ENCODE data around the gene KBTBD3. TPM values are rescaled to one million over a fixed set of nuclear protein-coding genes. Genes with fewer than 3 reads are reported as not detected.
"Not testable (repeated sequence)": the region's sequence is repeated elsewhere in the genome, so short reads cannot be mapped to it uniquely, and the experiment has no call there.

KBTBD3 gene
- total and polyA plus RNA-seq, 2 experiments from 2014 or later, result 7.1 to 16.8 TPM

DNA sequence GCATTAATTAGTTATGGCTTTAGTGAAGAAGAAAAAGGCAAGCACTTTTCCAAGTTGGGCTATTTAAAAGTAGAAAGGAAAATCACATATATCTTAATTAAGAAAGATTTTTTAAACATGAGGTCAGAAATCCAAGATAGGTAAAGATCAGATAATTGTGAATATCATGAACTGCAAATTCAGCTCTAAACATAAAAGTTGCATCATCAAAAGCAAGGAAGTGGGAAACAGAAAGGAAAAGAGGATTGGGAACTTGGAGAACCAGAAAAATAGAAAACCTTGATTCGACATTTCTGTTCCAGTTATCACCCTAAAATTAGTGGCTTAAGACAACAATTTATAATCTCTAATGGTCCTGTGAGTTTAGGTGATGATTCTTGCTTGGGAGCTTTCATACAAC, 17.5 kb downstream of the KBTBD3 start:
- no peaks in the 10 kb centered on the region for H3K27me3 ChIP-seq
- no peak for DNase-seq (ENCODE audit: low read depth in 1 of 2, low spot score in 1 of 2)
- no peak overlapping the region for H3K4me3 ChIP-seq
- H3K9me3 ChIP-seq (ENCODE audit: low read depth), result no peaks in the 10 kb centered on the region
- no peaks in the 10 kb centered on the region for H3K4me1 ChIP-seq (ENCODE audit: low read depth)
- no peaks in the 10 kb centered on the region for H3K36me3 ChIP-seq
- TF ChIP-seq, protein P1, sequence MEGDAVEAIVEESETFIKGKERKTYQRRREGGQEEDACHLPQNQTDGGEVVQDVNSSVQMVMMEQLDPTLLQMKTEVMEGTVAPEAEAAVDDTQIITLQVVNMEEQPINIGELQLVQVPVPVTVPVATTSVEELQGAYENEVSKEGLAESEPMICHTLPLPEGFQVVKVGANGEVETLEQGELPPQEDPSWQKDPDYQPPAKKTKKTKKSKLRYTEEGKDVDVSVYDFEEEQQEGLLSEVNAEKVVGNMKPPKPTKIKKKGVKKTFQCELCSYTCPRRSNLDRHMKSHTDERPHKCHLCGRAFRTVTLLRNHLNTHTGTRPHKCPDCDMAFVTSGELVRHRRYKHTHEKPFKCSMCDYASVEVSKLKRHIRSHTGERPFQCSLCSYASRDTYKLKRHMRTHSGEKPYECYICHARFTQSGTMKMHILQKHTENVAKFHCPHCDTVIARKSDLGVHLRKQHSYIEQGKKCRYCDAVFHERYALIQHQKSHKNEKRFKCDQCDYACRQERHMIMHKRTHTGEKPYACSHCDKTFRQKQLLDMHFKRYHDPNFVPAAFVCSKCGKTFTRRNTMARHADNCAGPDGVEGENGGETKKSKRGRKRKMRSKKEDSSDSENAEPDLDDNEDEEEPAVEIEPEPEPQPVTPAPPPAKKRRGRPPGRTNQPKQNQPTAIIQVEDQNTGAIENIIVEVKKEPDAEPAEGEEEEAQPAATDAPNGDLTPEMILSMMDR (IDR thresholded peaks at IDR 0.05; ENCODE audit: low read depth, low read length), result no peak
- no peak overlapping the region for H3K27ac ChIP-seq

DNA sequence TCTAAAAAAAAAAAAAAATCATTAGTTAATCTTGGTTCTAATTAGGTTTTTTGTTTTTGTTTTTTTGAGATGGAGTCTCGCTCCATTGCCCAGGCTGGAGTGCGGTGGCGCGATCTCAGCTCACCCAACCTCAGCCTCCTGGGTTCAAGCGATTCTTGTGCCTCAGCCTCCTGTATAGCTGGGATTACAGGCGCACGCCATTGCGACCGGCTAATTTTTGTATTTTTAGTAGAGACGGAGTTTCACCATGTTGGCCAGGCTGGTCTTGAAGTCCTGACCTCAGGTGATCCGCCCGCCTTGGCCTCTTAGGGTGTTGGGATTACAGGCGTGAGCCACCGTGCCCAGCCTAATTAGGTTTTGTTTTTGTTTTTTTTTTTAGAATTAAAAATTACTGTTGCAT, 18.8 kb downstream of the KBTBD3 start:
- H3K36me3 ChIP-seq; H3K27me3 ChIP-seq; H3K4me1 ChIP-seq (ENCODE audit: low read depth); H3K9me3 ChIP-seq (ENCODE audit: low read depth); H3K27ac ChIP-seq; DNase-seq (ENCODE audit: low read depth in 1 of 2, low spot score in 1 of 2); H3K4me3 ChIP-seq: not testable (repeated sequence)

DNA sequence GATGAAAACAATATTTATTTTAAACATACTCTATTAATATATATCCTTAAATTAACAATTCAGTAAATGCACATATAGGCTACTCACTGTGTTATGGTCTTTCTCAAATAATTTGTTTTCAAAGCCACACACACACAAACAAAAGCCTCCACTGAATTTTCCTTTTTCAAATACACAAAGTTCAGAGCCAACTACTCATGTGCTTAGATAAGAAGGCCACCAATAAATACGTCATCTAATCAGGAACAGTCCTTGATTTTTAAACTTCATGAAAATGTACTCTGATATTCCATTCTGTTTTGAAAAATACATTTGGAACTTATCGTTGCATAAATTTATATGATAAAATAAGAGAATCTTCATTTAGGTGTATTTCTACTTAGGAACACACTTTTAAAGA, 26.0 kb downstream of the KBTBD3 start:
- peaks cover 10% of the 10 kb centered on the region for H3K4me1 ChIP-seq (ENCODE audit: low read depth)
- no peak overlapping the region for H3K27ac ChIP-seq
- no peak for DNase-seq (ENCODE audit: low read depth in 1 of 2, low spot score in 1 of 2)
- no peaks in the 10 kb centered on the region for H3K36me3 ChIP-seq
- TF ChIP-seq, protein P1 (IDR thresholded peaks at IDR 0.05; ENCODE audit: low read depth, low read length), result no peak
- no peaks in the 10 kb centered on the region for H3K27me3 ChIP-seq
- no peaks in the 10 kb centered on the region for H3K9me3 ChIP-seq (ENCODE audit: low read depth)
- H3K4me3 ChIP-seq, result no peak overlapping the region

DNA sequence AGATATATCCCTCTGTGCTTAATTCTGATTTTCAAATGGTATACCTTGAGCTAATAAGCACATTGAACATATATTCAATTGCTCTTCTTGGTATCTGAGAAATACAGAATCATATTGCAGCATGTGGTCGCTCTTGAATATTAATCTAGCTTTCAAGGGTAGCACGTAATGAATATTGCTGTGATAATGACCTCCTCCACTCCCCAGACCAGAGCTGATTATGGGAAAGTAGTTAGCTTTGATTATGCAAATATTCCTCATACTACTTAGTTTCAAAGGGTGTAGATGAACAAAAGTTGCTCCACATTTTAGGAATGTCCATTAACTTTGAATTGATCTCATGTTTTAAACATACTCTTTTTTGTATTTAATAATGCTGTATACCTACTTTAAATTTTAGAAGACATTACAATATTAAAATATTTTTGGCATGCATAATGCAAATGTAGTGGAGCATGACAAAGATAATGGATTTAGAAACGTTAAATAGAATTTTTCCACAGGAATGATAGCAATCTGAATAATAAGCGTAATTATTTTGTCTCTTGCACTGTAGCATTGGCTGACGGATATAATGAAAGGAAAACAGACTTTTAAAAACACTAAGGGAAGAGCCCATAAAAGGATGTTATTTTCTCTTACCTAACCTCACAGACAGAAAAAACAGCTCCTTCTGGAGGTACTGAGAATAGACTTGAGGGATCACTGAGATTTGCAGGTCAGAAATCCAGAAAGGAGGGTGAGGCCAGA, 27.2 kb downstream of the KBTBD3 start:
- H3K27ac ChIP-seq, result no peak overlapping the region
- no peaks in the 10 kb centered on the region for H3K27me3 ChIP-seq
- TF ChIP-seq, protein P1 (IDR thresholded peaks at IDR 0.05; ENCODE audit: low read depth, low read length), result no peak
- no peak overlapping the region for H3K4me3 ChIP-seq
- H3K36me3 ChIP-seq, result no peaks in the 10 kb centered on the region
- no peaks in the 10 kb centered on the region for H3K9me3 ChIP-seq (ENCODE audit: low read depth)
- peaks cover 10% of the 10 kb centered on the region for H3K4me1 ChIP-seq (ENCODE audit: low read depth)
- no peak for DNase-seq (ENCODE audit: low read depth in 1 of 2, low spot score in 1 of 2)

DNA sequence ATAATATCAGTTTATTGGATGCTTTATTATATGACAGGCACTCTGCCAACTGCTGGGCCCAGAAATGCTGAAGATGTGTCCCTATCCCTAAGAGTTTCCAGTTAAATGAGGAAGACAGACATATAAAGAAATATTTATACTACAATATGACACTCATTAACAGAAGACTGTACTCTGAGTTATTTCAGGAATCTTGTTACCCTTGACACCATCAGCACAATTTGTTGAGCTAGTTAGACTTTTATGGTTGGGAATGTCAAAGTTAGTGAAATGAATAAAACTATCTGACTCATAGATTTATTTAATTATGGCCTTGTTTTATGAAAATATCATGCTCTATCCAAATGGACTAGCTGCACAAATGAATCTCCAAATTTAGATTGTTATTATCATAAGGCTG, 29.5 kb downstream of the KBTBD3 start:
- Histone ChIP-seq H3K27me3 (no peaks in the 10 kb centered on the region), H3K36me3 (no peaks in the 10 kb centered on the region)

DNA sequence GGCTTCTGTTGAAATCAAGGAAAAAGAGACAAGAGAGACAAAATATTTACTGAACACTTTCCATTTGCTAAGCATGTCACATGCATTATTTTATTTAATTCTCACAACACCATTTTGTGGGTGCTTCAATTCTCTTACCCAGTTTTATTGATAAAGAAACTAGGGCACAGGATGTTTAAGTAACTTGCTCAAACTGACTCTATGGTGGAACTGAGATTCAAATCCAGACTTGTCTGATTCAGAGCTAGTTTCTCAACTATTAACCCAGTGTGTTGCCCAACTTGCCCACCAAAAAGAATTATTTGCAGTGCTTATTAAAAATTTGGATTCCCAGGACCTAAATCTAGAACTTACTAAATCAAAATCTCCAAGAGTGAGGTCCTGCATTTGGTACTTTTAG, 33.6 kb downstream of the KBTBD3 start:
- Histone ChIP-seq H3K9me3 (ENCODE audit: low read depth) (no peaks in the 10 kb centered on the region), H3K27me3 (no peaks in the 10 kb centered on the region), H3K27ac (no peak overlapping the region), H3K36me3 (no peaks in the 10 kb centered on the region), H3K4me1 (ENCODE audit: low read depth) (peaks cover 9% of the 10 kb centered on the region), H3K4me3 (no peak overlapping the region)
- no peak for DNase-seq (ENCODE audit: low read depth in 1 of 2, low spot score in 1 of 2)
- TF ChIP-seq, protein P1 (IDR thresholded peaks at IDR 0.05; ENCODE audit: low read depth, low read length), result no peak

More for the DNA sequence above, 29.5 kb downstream of the KBTBD3 start:
- TF ChIP-seq, protein P1 (IDR thresholded peaks at IDR 0.05; ENCODE audit: low read depth, low read length), result no peak
- H3K4me1 ChIP-seq (ENCODE audit: low read depth), result peaks cover 10% of the 10 kb centered on the region
- no peaks in the 10 kb centered on the region for H3K9me3 ChIP-seq (ENCODE audit: low read depth)
- no peak overlapping the region for H3K27ac ChIP-seq
- H3K4me3 ChIP-seq, result no peak overlapping the region
- DNase-seq (ENCODE audit: low read depth in 1 of 2, low spot score in 1 of 2), result no peak

Data from cardiac muscle cell (in vitro differentiated cells and primary cell).